NCI-H446 treated with DMSO at 0.1 percent for 48 hours (cell line): Measurements from ENCODE around the gene CADPS.

ENCODE experiments used
- DNase-seq: peaks from one replicate; lab custom pipeline; 2025; lab: John Stamatoyannopoulos, UW

Gene CADPS

DNA sequence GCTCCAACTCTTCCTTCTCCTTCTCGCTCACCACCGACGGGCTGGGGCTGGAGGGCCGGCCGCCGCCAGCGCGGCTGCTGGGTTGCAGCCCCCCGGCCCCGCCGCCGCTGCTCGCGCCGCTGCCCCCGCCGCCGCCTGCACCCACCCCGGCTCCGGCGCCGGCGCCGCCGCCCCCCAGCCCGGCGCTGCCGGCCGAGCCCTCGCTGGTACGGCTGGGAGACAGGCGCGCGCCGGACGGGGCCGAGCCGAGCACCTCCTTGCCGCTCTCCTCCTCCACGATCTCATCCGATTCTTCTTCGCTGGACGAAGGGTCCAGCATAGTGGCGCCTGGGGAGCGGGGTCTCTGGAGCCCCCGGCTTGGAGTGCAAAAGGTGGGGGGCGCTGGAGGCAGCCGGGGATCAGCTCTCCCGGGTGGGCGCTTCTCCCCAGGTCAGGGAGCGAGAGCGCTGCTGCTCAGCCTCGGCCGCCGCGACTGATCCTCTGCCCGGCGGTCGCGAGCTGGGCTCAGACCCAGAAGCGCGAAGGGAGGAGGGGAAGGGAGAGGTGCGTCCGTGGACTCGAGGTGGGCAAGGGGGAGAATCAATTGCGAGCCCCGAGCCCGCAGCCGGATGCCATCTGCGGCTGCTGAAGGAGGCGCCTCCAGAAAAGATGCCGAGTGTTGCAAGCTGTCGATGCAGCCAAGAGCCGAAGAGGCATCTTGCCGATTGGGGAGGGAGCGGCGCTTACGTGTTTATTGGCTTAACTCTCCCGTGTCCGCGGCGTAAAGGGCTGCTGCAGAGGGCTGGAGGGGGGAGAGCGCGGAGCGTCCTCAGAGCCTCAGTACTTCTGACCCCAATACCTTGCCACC lies at the start of gene CADPS:
CADPS (minus strand) TSS at position 706 of the 847 bp plus-strand sequence; CDS start at position 319, 387 bp downstream.
- peak; percentile 26 for DNase-seq

DNA sequence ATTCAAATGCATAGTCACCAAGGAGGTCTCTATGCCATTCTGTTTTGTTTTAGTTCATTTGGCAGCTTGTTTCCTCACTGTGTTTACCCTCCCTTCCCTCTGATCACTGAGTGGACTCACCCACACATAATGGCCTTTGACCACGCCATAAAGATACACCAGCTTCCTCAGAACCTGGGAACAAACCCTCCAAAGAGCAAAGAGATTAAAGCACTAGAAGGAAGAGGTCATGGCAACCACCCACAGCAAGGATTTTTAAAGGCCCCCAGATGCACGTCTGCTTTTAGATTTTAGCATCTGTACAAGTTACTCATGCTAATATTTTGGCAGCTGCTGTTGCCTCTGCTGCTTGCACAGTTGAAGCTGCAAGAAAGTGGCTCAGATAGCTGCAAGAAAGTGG lies 47.9 kb upstream of the CADPS start:
- DNase-seq = no peak

DNA sequence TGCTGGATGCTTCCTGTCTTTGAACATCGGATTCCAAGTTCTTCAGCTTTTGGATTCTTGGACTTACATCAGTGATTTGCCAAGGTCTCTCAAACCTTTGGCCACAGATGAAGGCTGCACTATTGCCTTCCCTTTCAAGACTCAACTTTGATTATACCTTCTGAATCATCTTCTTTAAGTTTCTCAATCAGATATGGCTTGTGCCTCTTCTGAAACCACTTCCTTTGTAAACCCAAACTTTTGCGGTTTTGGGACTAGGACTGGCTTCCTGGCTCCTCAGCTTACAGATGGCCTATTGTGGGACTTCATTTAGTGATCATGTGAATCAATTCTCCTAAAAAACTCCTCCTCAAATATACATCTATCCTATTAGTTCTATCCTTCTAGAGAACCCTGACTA lies 47.1 kb upstream of the CADPS start:
- DNase-seq = no peak

DNA sequence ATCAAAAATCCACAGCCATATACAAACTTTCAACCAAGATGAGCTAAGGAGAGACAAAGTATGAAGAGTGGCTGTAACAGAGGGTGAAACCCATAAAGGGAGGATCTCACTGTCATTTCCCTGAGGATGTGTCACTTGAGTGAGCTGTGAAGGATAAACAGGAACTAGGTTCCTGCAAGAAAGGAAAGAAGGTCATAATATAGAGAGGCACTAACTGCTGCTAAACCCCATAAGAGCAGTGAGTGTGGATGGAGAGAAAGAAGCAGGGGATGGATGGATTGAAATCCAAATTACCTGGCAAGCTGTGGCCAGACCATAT lies 45.2 kb upstream of the CADPS start:
- no peak for DNase-seq

DNA sequence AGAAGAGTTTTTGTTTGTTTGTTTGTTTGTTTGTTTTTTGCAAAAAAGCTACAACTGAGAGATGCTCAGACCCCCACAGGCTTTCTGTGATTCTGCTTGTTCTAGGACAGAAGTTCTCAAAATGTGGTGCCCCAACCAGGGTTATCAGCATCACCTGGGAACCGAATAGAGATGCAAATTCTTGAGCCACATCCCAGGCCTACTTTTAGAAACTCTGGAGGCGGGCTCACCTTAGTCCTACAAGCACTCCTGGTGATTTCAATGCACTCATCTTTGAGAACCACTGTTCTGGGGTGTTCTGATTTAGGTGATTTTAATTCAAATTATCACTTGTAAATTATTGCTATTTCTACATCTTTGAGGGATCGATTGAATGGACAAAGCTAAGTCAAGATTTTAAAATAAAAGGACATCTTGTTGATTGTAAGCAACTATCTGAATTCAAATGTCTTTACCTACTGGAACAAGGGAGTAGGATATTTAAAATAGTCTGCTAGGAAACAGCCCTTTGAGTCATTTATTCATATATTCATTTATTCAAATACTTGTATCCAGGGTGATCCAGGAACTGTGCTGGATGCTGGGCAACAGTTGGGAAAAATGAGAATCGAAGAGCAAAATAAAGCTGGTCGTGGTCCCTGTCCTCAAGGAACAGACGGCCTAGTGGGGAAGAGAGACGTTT lies 44.7 kb upstream of the CADPS start:
- DNase-seq = no peak

DNA sequence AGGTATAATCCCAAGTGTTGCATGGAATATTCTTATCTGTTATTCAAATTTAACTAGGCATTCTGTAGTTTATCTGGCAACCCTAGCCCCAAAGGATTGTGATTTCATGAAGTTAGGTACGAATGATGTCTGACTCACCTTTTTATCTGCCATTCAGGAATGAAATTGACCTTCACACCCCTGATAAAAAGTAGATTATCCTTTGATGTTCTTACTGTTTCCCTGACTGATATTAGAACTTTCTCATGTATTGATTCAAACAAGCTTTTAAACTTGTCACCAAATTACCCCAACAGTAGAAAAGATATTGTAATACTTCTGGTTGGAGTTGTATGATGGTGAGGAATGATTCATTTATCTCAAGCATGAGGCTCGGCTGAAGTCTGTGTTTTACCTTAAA lies 43.6 kb upstream of the CADPS start:
- no peak for DNase-seq

DNA sequence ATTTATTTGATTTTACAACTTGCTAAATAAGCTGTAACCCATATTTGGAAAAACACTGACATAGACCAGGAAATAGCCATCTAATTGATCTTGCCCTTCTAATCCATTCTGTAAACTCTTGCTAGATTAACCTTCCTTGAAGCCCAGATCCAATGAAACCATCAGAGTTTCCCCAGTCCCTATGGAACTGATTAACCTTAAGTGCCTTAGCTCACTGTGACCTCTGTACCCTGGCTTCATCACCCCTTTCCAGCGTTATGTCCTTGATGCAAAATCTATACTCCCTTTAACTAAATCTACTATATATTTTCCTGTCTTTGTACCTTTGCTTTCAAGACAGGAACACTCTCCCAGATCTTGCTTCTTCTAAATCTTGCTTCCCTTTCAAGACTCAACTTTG lies 42.9 kb upstream of the CADPS start:
- DNase-seq = no peak

DNA sequence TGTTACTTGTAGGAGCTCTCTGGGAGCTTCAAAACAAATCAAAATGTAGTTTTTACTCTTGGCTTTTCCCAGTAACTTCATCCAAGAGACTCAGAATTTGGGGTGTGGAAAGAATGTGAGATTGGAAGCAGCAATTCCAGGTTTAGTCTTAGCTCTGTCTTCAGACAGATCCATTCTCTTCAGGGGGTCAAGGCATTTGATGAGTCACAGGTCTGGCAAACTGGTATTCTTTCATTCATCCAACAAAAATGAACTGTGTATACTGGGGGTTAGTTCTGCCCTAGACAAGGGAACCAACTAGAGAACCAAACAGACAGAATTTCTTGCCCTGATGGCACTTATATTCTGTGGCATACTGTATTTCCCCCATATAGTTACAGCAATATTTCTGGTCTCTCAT lies 36.3 kb upstream of the CADPS start:
- no peak for DNase-seq

DNA sequence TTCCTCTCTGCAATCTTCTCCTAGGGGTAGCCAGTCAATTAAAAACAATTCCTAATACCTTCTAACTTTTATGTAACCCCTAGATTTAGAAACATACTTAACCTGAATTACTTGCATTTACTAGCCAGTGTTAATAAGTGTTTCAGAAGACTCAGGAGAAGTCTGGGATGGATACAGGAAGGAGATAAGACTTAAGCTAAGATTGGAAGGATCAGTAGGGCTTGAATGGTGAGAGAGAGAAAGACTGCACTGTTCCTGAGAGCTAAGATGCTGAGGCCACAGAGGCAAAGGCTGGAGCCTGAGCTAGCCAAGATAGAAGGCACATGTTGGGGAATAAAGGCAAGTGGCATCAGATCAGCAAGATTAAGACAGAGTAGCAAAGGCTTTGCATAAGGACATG lies 30.1 kb upstream of the CADPS start:
- DNase-seq = no peak

DNA sequence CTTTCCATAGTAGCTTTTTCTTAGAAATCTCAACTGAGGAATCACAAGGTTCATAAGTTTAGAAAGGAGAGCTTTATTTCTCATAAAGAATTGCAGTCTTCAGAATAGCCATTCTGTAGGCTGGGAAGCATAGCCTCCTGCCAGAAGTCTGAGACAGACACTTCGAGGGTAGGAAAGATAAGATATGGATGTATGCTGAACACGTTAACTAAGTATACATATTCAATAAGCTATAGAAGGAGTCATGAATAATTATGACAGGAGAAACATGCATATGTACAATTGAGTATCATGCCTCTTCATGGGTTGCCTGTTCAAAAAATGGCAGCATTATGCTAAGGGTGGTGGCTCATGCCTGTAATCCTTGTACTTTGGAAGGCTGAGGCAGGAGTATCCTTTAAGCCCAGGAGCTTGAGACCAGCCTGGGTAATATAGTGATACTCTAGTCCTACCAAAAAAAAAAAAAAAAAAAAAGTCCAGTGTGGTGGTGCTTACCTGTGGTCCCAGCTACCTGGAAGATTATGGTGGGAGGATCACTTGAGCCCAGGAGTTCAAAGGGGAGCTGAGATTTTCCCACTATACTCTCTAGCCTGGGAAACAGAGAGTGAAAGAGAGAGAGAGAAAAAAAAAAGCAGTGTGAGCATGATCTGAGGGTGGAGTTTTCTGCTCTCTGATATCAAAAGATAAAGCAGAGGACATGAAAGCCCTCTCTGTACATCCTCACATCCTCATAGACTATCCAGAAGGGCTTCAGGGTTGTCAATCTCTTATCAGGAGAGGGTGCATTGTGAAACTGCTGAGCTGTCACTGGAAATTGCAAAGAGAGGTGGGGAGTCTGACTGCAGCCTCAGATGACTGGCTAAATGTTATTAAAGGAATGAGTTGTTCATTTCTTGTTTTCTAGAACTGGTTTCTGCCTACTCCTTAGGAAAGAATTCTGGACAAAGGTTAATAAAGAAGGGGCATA lies 23.6 kb upstream of the CADPS start:
- no peak for DNase-seq

DNA sequence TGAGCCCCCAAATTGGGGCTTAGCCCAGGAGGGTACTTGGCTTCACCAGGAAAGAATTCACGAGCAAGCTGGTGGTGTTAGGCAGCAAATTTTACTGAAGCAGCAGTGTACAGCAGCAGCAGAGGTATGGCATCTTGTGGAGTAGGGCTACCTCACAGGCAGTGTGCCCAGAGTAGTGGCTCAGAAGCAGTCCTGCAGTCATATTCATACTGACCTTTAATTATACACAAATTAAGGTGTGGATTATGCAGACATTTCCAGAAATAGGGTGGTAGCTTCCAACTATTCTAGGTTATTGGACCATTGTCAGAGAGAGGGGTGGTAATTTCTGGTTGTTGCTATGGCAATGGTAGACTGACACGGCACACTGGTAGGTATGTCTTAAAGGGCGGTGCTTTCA lies 20.7 kb upstream of the CADPS start:
- DNase-seq = no peak

DNA sequence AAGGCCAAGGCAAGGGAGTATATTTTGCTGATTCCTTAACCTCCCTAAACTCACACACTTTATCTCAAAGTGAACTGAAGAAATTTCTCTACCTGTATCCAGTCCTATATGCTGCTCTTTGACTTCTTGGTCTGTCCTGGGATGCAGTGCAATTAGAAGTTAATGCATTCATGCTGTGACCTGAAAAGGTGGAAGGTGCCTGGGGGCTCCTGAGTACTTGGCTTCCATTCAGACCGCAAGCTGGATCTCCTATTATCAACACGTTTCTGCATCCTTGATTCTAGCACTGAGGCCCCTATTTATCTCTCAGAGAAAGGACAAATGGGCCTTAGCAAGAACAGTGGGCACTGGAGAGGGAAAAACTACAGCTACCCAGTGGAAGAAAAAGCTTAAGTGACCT lies 17.7 kb upstream of the CADPS start:
- DNase-seq = no peak

DNA sequence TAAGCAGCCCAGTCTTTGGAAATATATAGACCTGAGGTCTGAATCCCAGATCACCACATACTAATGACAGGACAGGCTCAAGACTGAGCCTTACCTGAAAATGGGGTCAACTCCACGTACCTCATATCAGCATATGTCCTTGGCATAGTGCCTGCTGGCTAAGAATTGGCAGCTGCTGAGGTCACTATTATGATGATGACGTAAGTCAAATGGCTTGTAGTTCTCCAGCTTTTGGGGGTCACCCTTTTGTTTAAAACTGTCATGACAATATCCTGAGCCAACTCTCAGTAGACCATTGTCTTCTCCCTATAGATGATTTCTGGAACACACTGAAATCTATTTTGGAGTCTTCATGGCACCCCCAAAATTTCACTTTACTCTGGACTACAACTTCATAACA lies 16.8 kb upstream of the CADPS start:
- no peak for DNase-seq

DNA sequence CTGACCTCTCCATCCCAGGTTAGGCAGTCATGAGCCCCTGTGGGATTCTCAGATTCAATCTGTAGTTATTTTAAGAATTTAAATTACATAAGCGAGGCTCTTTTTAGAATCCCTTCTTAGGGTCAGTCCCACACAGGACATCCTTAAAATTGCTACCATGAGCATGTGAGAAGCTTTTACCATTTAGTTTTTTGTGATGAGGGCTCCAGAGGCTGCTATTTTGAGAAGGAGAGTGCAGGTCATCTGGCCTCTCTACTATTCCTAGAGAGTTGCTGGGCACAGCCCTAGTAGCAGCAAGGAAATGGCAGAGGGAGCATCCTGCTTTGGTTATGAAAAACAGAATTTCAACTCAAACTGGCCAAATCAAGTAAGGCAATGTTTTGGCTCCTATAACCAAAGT lies 13.6 kb upstream of the CADPS start:
- DNase-seq = no peak

DNA sequence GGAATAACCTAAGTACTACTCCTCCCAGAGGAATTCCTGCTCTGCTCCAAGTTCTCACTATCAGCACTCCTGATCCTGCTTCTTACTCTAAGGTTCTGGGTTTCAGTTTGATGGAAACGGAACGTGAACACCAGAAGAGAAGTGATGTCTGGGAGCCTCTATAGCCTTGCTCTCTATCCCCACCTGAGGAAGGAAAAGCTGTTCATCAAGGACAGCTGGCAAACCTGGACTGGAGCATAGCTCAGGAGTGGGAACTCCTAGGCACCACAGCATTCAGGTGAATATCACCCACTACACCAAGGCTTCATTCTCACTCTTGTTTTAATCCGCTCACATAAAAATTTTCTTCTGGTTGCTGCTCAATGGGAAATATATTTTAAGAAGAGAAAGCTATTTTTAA lies 13.0 kb upstream of the CADPS start:
- DNase-seq = no peak

DNA sequence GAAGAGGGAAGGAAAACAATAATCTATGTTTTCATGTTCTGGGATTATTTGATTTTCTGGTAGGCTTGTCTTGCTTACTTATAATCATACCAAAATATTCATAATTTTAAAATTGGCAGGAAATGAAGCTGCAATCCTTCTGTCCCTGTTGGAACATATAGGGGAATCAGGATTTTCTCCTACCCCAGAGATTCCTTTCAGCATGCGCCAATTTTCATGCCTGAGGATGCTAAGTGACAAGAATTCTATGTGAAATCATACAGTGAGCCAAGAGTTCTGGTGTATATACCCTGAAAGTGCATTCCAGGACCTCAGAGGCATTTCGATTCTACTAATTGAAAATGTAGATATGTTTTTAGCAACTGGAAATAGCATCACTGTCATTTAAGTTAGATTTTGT lies 9.9 kb upstream of the CADPS start:
- DNase-seq = no peak

DNA sequence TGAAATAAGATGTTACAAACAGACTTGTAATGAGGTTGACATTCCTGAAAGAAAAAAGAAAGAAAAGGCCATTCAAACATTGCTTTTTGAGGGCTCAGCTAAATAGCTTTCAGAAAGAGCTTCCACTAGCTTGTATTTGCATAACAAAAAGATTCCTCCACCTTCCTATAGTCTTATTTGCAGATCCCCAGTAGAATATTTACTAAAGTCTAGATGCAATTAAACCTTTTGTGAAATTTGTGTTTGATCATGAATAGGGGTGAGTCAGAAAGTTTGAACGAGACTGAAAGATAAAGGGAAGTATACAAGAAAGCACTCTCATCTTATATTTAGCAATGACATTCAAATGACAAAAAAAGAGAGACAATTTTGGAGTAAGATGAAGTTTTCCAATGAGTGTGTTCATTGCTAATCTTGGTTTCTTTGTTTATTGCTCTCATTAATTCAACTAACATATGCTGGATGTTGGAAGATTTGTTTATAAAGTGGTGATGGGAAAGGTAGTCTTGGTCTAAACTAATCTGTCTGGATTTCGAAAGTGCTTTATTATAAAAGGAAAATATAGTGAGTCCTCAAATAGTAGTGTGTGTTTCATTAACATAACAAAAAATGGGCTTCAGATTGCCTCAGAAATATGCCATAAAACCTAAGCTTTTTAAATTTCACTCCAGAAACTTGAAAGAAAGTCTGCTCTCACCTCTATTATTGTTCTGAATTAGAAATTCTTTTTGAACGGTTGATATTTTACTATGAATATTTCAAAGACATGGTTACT lies 9.1 kb upstream of the CADPS start:
- DNase-seq = no peak

DNA sequence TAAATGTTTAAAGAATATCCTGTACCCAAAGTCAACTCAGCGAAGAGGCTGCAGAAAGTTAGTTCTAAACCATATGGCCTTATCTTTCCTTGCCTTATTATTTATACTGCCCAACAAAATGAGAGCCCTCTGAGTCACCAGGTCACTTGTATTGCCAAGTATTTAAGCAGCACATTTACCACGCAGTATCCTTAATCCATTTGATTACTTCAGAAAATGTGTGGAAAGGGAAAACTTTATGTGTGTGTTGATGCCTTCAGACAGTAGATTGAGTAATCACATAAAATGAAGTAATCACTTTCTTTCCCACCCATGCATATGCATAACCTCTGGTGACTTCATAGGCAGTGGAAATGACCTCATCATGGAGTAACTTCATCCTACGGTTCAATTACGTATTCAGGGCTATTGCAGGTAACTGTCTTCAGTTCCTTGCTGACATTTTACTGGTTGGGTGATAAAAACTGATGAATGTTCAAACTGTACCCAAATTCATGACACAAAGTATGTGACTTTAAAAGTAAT lies 7.5 kb upstream of the CADPS start:
- no peak for DNase-seq

DNA sequence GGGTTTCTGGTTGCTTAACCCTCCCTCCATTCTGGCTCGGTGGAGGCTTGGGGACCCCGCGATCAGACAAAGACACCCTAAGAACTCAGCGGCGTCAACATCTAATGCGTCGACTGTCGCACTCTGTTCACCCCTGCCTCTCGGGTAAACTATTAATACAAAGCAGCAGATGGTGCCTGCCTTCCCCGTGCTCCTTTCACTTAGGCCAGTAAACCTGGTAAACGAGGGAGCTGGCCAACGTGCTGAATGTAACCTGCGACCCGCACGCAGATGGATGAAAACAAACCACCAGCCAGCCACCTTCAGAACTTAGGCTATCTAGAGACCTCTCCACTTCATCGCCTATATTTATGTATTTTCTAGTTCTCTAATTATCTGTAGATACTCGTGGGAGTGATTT lies 848 bp upstream of the CADPS start:
- no peak for DNase-seq

DNA sequence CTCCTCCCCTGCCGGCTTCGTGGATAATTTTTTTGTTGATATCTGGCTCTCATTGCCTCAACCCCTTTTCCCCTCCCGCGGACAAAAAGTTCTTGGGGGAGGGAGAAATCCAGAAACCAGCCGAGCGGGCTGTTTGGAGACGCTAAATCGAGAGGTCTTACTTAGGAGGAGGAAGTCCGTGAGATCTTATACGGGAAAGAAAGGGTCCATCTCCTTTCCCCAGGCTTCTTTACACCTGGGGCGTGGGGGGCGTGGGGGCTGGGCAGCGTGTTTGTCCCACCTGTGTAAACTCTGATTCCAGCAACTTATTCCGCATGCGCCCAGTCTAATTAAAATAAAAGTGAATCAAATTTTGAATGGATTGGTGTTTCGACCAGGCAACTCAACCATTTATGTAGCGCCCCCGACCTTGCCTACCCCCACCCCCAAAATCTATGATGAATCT lies 364 bp upstream of the CADPS start:
- DNase-seq = no peak
